ENCODE measurements around the gene MAP6.

DNA sequence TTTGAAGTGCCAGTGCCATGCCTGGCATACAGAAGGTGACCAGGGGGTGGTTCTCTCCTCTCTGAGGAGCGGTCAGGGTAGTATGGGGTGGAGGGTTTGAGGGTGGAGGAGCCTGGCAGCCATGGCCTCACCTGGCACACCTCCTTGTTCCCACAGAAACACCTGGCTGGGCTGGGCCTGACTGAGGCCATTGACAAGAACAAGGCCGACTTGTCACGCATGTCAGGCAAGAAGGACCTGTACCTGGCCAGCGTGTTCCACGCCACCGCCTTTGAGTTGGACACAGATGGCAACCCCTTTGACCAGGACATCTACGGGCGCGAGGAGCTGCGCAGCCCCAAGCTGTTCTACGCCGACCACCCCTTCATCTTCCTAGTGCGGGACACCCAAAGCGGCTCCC lies 97.2 kb downstream of the MAP6 start:
- TF ChIP-seq ZFP30 (CRISPR knock-in tag; IDR thresholded peaks at IDR 0.05) (no peak), RARB (CRISPR knock-in tag; IDR thresholded peaks at IDR 0.05) (no peak), ARNTL (CRISPR knock-in tag; IDR thresholded peaks at IDR 0.05; ENCODE audit: borderline replicate concordance, low read depth) (no peak), CREB5 (CRISPR knock-in tag; IDR thresholded peaks at IDR 0.05; ENCODE audit: low read depth) (no peak), ISL1 (CRISPR knock-in tag; IDR thresholded peaks at IDR 0.05) (no peak), TSHZ2 (CRISPR knock-in tag; IDR thresholded peaks at IDR 0.05) (no peak), PATZ1 (CRISPR knock-in tag; IDR thresholded peaks at IDR 0.05; ENCODE audit: borderline replicate concordance) (no peak), ZNF70 (CRISPR knock-in tag; IDR thresholded peaks at IDR 0.05) (no peak), OSR1 (CRISPR knock-in tag; IDR thresholded peaks at IDR 0.05) (no peak), PPARA (CRISPR knock-in tag; IDR thresholded peaks at IDR 0.05; ENCODE audit: borderline replicate concordance) (no peak), ZFP3 (CRISPR knock-in tag; IDR thresholded peaks at IDR 0.05) (no peak), ZC3H10 (CRISPR knock-in tag; IDR thresholded peaks at IDR 0.05) (no peak), BACH2 (CRISPR knock-in tag; IDR thresholded peaks at IDR 0.05; ENCODE audit: borderline replicate concordance) (no peak)

Measured in SK-N-SH treated with all-trans-retinoic acid at 6 μM for 48 hours (cell line).